SK-N-SH (cell line): Measurements from ENCODE around the gene ARHGAP26. TPM values are rescaled to one million over a fixed set of nuclear protein-coding genes. Genes with fewer than 3 reads are reported as not detected.

Experiments
- CTCF ChIA-PET: fragments of 300-600, 350-600 bp; formaldehyde crosslinking; extraction: SDS; loops from one replicate; lab custom pipeline; 2021; lab: Yijun Ruan, JAX
- POLR2A ChIA-PET: fragments of 350-600 bp; sonication (Branson Sonifier 250); formaldehyde crosslinking; extraction: SDS; loops from one replicate; lab custom pipeline; 2020; ENCODE audit warnings: antibody characterized with exemption, inconsistent platforms; lab: Yijun Ruan, JAX
- DNase-seq: peaks from one replicate; pipeline ENCODE4 v3.0.0; 2012
- H2AFZ ChIP-seq: fragments of 200-600 bp; sonication (generic); 2 replicates; pipeline ENCODE4 v1.8.1; 2016; ENCODE audit warnings: antibody characterized with exemption, mild to moderate bottlenecking, low read depth
- H3F3A ChIP-seq: fragments of 200-600 bp; sonication (generic); replicated peaks from 2 replicates; pipeline ENCODE3; 2016; ENCODE audit warnings: antibody characterized with exemption, mild to moderate bottlenecking; ENCODE audit not compliant: insufficient read depth
- H3K27ac ChIP-seq, 2 experiments: fragments of 200-500 bp in 1 of 2; fragments of 200-600 bp in 1 of 2; sonication (Bioruptor generic) in 1 of 2; sonication (generic), shearing (Covaris generic) in 1 of 2; 2 replicates each; pipeline versions ENCODE4 v1.5.1 to v1.6.1; 2014 to 2016; ENCODE audit warnings: low read depth in 2 of 2, inconsistent platforms in 1 of 2, low read length in 1 of 2, mild to moderate bottlenecking in 1 of 2, mixed read lengths in 1 of 2
- H3K27me3 ChIP-seq: fragments of 200-600 bp; sonication (generic), shearing (Covaris generic); 2 replicates; pipeline ENCODE4 v1.6.1; 2016; ENCODE audit warnings: mixed run types; ENCODE audit not compliant: insufficient read depth
- H3K36me3 ChIP-seq, 2 experiments: fragments of 200-500 bp in 1 of 2; fragments of 200-600 bp in 1 of 2; sonication (Bioruptor generic) in 1 of 2; sonication (generic) in 1 of 2; replicated peaks in 1 of 2; 2 replicates each; pipeline versions ENCODE3 to v1.5.1; 2014 to 2016; ENCODE audit warnings: low read length in 1 of 2, mild to moderate bottlenecking in 1 of 2; ENCODE audit not compliant: insufficient read depth in 2 of 2, control insufficient read depth in 1 of 2
- H3K4me1 ChIP-seq, 2 experiments: fragments of 200-500 bp in 1 of 2; fragments of 200-600 bp in 1 of 2; sonication (Bioruptor generic) in 1 of 2; sonication (generic), shearing (Covaris generic) in 1 of 2; 2 replicates each; pipeline versions ENCODE4 v1.5.1 to v1.6.1; 2014 to 2016; ENCODE audit warnings: low read depth in 1 of 2, low read length in 1 of 2, mixed run types in 1 of 2; ENCODE audit not compliant: insufficient read depth in 2 of 2, control insufficient read depth in 1 of 2
- H3K4me2 ChIP-seq: fragments of 200-600 bp; sonication (generic), shearing (Covaris generic); 2 replicates; pipeline ENCODE4 v1.6.1; 2017; ENCODE audit warnings: mixed run types
- H3K4me3 ChIP-seq, 2 experiments: fragments of 200-500 bp in 1 of 2; fragments of 200-600 bp in 1 of 2; sonication (Bioruptor generic) in 1 of 2; sonication (generic), shearing (Covaris generic) in 1 of 2; 2 replicates each; pipeline versions ENCODE4 v1.5.1 to v1.8.1; 2014 to 2016; ENCODE audit warnings: low read depth in 2 of 2, inconsistent platforms in 1 of 2, low read length in 1 of 2, mild to moderate bottlenecking in 1 of 2, mixed read lengths in 1 of 2, moderate library complexity in 1 of 2
- H3K79me2 ChIP-seq: fragments of 200-600 bp; sonication (generic); 2 replicates; pipeline ENCODE4 v1.8.1; 2017; ENCODE audit warnings: mild to moderate bottlenecking; ENCODE audit not compliant: insufficient read depth
- H3K9ac ChIP-seq: fragments of 200-600 bp; sonication (generic); 2 replicates; pipeline ENCODE4 v1.6.1; 2017; ENCODE audit warnings: mixed run types
- H3K9me2 ChIP-seq: fragments of 200-600 bp; sonication (generic); 2 replicates; pipeline ENCODE4 v1.6.1; 2017; ENCODE audit warnings: mixed run types
- H3K9me3 ChIP-seq: fragments of 200-600 bp; sonication (generic); 2 replicates; pipeline ENCODE4 v1.6.1; 2017; ENCODE audit warnings: mixed run types, mild to moderate bottlenecking, moderate library complexity
- H4K20me1 ChIP-seq: fragments of 200-600 bp; sonication (generic); 2 replicates; pipeline ENCODE4 v1.6.1; 2017; ENCODE audit warnings: mild to moderate bottlenecking, mixed run types; ENCODE audit not compliant: insufficient read depth
- CHD2 ChIP-seq: fragments of 150-350 bp; IDR thresholded peaks from 2 replicates; pipeline ENCODE4 v1.6.1; 2018; ENCODE audit warnings: low read length; ENCODE audit not compliant: partially characterized antibody
- EZH2phosphoT487 ChIP-seq: fragments of 200-600 bp; sonication (generic); IDR thresholded peaks from 2 replicates; pipeline ENCODE4 v1.6.1; 2017; ENCODE audit warnings: low read depth, mixed run types, mild to moderate bottlenecking, antibody characterized with exemption, moderate library complexity, borderline replicate concordance
- FOSL2 ChIP-seq: IDR thresholded peaks from 2 replicates; pipeline ENCODE4 v1.4.0; 2012; ENCODE audit warnings: low read depth, mild to moderate bottlenecking, moderate library complexity, borderline replicate concordance
- FOXM1 ChIP-seq: IDR thresholded peaks from 2 replicates; pipeline ENCODE4 v1.4.0; 2012; ENCODE audit warnings: low read depth, mild to moderate bottlenecking
- GATA2 ChIP-seq: sonication (generic); formaldehyde crosslinking; IDR thresholded peaks from 2 replicates; pipeline ENCODE4 v1.5.0; 2020; ENCODE audit warnings: mild to moderate bottlenecking, missing genetic modification reagents
- NFIC ChIP-seq: IDR thresholded peaks from 2 replicates; pipeline ENCODE4 v1.4.0; 2012; ENCODE audit warnings: borderline replicate concordance
- RCOR1 ChIP-seq: fragments of 150-350 bp; IDR thresholded peaks from 2 replicates; pipeline ENCODE4 v1.6.1; 2017; ENCODE audit warnings: antibody characterized with exemption, low read length
- SIN3A ChIP-seq: IDR thresholded peaks from 2 replicates; pipeline ENCODE4 v1.6.1; 2012; ENCODE audit warnings: low read depth, mild to moderate bottlenecking, low read length, moderate library complexity, borderline replicate concordance
- YY1 ChIP-seq: IDR thresholded peaks from 2 replicates; pipeline ENCODE4 v1.4.0; 2012; ENCODE audit warnings: low read depth, mild to moderate bottlenecking
- WGBS: methylation state at CpG from one replicate; pipeline ENCODE4 v1.1.6; 2017; ENCODE audit warnings: low lambda C conversion rate; 5-methylcytosine and 5-hydroxymethylcytosine counted together
- polyA plus RNA-seq, 3 experiments: library from polyadenylated mRNA; depleted of rRNA; stranded (reverse); fragments of >200 nt; gene quantifications; 2 replicates each; pipeline ENCODE4 v1.2.3, GENCODE V29; 2012
- TF ChIP-seq, protein P1 (sequence below): fragments of 150-350 bp; IDR thresholded peaks from 2 replicates; pipeline ENCODE4 v1.6.1; 2017; ENCODE audit warnings: antibody characterized with exemption, low read length, low read depth, borderline replicate concordance
- TF ChIP-seq, protein P2 (sequence below): IDR thresholded peaks from 2 replicates; pipeline ENCODE4 v1.4.0; 2012; ENCODE audit warnings: low read depth
- TF ChIP-seq, protein P3 (sequence below): IDR thresholded peaks from 2 replicates; pipeline ENCODE4 v1.4.0; 2012; ENCODE audit warnings: low read depth, borderline replicate concordance
- TF ChIP-seq, protein P4 (sequence below): IDR thresholded peaks from 2 replicates; pipeline ENCODE4 v1.4.0; 2012; ENCODE audit warnings: low read depth, borderline replicate concordance
- TF ChIP-seq, protein P5 (sequence below): fragments of 200-600 bp; sonication (generic); IDR thresholded peaks from 2 replicates; pipeline ENCODE4 v1.6.1; 2017; ENCODE audit warnings: antibody characterized with exemption, mild to moderate bottlenecking, moderate library complexity

The ARHGAP26 gene
- polyA plus RNA-seq, 1 of the 3 experiments (the other 2 are of a cell fraction) = 6.1 TPM

DNA sequence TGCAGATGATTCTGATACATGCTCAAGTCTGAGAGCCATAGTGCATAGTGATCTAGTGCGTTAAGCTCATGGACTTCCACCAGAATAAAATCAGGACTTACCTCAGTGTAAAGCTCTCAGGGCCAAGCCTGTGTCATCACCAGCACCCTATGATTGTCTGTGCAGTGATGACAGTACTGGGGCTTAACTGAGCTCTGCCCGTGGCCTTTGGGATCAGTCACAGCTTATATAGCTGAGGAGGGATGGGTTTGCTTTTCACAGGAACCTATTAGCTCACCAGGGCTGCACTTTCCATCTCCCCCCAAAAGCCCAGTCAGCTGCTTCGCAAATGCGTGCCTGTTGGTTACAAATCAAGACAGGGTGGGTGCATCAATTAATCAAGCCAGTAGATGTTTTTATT is 386.4 kb downstream of the ARHGAP26 start (continued):
- TF ChIP-seq GATA2 = no peak

DNA sequence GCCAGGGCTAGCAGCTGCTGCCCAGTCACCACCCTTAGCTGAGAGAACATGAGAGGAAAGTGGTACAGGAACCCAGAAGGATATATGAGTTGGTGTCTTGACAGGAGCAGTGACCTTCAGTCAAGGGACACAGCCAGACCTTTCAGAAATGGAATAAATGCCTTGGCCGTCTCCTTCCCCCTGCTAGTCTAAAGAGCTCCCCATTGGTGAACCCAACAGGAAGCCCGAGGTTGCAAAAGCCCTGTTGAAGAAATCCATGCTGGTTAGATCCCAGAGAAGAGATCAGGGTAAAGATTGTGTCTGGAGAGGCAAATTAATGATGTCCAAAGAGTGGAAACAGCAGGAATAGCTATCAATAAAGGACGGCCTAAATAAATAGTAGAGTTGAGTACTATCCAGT is 388.9 kb downstream of the ARHGAP26 start:
- Histone ChIP-seq H2AFZ (no peak overlapping the region), H3K4me3 (no peak overlapping the region), H3K9me2 (no peaks in the 10 kb centered on the region), H3K27ac (no peak overlapping the region), H3K27me3 (no peaks in the 10 kb centered on the region), H3F3A (peaks cover 4% of the 10 kb centered on the region), H3K4me1 (peaks cover 0 to 10% of the 10 kb centered on the region in 2 experiments; a peak in 2 of 4 replicates), H4K20me1 (no peaks in the 10 kb centered on the region), H3K9me3 (no peaks in the 10 kb centered on the region), H3K79me2 (no peaks in the 10 kb centered on the region), H3K36me3 (peaks cover 0 to 2% of the 10 kb centered on the region in 2 experiments), H3K9ac (no peak overlapping the region), H3K4me2 (no peak overlapping the region)
- WGBS = 61% methylated on average over 3 of the region's 3 CpGs
- TF ChIP-seq FOXM1 (no peak), GATA2 (no peak), YY1 (no peak), EZH2phosphoT487 (no peak), RCOR1 (no peak)
- TF ChIP-seq, protein P1, sequence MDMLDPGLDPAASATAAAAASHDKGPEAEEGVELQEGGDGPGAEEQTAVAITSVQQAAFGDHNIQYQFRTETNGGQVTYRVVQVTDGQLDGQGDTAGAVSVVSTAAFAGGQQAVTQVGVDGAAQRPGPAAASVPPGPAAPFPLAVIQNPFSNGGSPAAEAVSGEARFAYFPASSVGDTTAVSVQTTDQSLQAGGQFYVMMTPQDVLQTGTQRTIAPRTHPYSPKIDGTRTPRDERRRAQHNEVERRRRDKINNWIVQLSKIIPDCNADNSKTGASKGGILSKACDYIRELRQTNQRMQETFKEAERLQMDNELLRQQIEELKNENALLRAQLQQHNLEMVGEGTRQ = no peak
- DNase-seq = no peak
- ChIA-PET CTCF (no interaction called here), POLR2A (no interaction called here)

DNA sequence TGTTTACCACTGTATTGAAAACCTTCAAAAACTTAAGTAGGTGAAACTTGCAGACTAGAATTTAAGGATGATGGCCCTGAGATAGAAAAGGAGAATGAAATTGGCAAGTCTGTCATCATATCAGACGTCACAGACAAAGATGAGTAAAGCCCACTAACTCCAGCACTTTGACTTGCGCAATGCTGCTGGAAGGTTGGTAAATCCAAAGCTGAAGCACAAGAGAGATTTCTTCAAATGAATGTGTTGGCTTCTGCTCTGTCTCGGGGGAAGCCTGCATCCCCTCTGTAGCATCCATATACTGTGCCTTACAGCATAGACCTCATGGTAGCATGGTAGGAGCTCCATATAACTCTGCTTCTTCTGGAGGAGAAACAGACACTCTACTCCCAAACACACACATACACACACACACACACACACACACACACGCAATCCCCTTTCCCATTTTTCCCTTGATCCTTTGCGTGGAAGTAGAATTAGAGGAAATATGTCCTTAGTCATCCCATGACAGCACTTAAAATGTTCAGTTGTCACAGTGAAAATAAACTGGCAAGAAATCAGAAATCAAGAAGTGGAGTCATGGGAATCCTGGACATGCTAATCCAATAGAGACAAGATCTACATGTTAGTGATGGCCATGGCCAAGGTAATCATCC is 391.8 kb downstream of the ARHGAP26 start:
- no peak for DNase-seq
- Histone ChIP-seq H3K9me2 (no peaks in the 10 kb centered on the region), H3K27ac (no peak overlapping the region)
- POLR2A ChIA-PET = no interaction called here
- TF ChIP-seq, protein P2, sequence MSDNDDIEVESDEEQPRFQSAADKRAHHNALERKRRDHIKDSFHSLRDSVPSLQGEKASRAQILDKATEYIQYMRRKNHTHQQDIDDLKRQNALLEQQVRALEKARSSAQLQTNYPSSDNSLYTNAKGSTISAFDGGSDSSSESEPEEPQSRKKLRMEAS = no peak
- TF ChIP-seq SIN3A = no peak
- TF ChIP-seq CHD2 = no peak
- TF ChIP-seq FOSL2 = no peak
- TF ChIP-seq, protein P3, sequence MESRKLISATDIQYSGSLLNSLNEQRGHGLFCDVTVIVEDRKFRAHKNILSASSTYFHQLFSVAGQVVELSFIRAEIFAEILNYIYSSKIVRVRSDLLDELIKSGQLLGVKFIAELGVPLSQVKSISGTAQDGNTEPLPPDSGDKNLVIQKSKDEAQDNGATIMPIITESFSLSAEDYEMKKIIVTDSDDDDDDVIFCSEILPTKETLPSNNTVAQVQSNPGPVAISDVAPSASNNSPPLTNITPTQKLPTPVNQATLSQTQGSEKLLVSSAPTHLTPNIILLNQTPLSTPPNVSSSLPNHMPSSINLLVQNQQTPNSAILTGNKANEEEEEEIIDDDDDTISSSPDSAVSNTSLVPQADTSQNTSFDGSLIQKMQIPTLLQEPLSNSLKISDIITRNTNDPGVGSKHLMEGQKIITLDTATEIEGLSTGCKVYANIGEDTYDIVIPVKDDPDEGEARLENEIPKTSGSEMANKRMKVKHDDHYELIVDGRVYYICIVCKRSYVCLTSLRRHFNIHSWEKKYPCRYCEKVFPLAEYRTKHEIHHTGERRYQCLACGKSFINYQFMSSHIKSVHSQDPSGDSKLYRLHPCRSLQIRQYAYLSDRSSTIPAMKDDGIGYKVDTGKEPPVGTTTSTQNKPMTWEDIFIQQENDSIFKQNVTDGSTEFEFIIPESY = no peak
- TF ChIP-seq, protein P4, sequence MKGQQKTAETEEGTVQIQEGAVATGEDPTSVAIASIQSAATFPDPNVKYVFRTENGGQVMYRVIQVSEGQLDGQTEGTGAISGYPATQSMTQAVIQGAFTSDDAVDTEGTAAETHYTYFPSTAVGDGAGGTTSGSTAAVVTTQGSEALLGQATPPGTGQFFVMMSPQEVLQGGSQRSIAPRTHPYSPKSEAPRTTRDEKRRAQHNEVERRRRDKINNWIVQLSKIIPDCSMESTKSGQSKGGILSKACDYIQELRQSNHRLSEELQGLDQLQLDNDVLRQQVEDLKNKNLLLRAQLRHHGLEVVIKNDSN = no peak
- TF ChIP-seq, protein P5, sequence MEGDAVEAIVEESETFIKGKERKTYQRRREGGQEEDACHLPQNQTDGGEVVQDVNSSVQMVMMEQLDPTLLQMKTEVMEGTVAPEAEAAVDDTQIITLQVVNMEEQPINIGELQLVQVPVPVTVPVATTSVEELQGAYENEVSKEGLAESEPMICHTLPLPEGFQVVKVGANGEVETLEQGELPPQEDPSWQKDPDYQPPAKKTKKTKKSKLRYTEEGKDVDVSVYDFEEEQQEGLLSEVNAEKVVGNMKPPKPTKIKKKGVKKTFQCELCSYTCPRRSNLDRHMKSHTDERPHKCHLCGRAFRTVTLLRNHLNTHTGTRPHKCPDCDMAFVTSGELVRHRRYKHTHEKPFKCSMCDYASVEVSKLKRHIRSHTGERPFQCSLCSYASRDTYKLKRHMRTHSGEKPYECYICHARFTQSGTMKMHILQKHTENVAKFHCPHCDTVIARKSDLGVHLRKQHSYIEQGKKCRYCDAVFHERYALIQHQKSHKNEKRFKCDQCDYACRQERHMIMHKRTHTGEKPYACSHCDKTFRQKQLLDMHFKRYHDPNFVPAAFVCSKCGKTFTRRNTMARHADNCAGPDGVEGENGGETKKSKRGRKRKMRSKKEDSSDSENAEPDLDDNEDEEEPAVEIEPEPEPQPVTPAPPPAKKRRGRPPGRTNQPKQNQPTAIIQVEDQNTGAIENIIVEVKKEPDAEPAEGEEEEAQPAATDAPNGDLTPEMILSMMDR = no peak
- TF ChIP-seq NFIC = no peak
- TF ChIP-seq, all 33 proteins: peak for 0
- H3F3A ChIP-seq = no peaks in the 10 kb centered on the region
- no peaks in the 10 kb centered on the region for H3K4me1 ChIP-seq
- CTCF ChIA-PET = interaction anchor here (1.0 kb wide), 1 partner anchor 29 kb away, joined by 3 read pairs; no protein-coding TSS in a partner anchor
- no peaks in the 10 kb centered on the region for H3K79me2 ChIP-seq
- 87% methylated on average over 4 of the region's 5 CpGs for WGBS
- no peaks in the 10 kb centered on the region for H4K20me1 ChIP-seq
- H3K36me3 ChIP-seq = no peaks in the 10 kb centered on the region
- H3K27me3 ChIP-seq = no peaks in the 10 kb centered on the region
- H3K9ac ChIP-seq = no peak overlapping the region
- no peak overlapping the region for H3K4me2 ChIP-seq
- no peak overlapping the region for H3K4me3 ChIP-seq
- no peak overlapping the region for H2AFZ ChIP-seq
- H3K9me3 ChIP-seq = no peaks in the 10 kb centered on the region
